GM13977 (cell line): ENCODE measurements around the gene CAMTA1.

Experiments
- DNase-seq: peaks from one replicate; pipeline ENCODE4 v3.0.0; 2012; ENCODE audit warnings: low spot score
- CTCF ChIP-seq: IDR thresholded peaks from 2 replicates; pipeline ENCODE4 v1.5.1; 2012; ENCODE audit warnings: mild to moderate bottlenecking, control low read depth; ENCODE audit not compliant: insufficient read depth; ENCODE audit errors: extremely low read depth, missing control alignments
- in situ Hi-C: fragments of 300-500 bp; cut with MboI; formaldehyde crosslinking; loops from one replicate; pipeline ENCODE4 v1.12.0; 2022; ENCODE audit warnings: low sequenced_read_pairs, low pct_unique_long_range_greater_than_20kb, mixed read lengths, inconsistent platforms; ENCODE audit not compliant: unreplicated experiment

Gene CAMTA1

DNA sequence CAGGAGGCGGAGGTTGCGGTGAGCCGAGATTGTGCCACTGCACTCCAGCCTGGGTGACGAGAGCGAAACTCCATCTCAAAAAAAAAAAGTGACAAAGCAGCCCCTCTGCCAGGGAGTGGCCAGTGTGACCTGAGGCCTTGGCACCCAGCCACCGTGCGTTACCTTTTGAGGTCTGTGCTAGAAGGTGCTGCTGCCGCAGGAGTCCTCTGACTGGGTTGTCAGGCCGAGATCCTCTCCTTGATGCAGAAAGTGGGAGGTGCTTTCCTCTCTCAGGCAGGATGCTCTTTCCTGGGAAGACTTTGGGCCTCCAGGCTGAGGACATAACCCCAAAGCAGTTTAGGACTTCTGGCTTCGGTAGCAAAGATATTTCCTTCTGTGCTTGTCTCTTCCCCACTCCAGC lies 705.3 kb downstream of the CAMTA1 start:
- no peak for DNase-seq
- TF ChIP-seq CTCF: no peak
- in situ Hi-C loops: no loop called here

DNA sequence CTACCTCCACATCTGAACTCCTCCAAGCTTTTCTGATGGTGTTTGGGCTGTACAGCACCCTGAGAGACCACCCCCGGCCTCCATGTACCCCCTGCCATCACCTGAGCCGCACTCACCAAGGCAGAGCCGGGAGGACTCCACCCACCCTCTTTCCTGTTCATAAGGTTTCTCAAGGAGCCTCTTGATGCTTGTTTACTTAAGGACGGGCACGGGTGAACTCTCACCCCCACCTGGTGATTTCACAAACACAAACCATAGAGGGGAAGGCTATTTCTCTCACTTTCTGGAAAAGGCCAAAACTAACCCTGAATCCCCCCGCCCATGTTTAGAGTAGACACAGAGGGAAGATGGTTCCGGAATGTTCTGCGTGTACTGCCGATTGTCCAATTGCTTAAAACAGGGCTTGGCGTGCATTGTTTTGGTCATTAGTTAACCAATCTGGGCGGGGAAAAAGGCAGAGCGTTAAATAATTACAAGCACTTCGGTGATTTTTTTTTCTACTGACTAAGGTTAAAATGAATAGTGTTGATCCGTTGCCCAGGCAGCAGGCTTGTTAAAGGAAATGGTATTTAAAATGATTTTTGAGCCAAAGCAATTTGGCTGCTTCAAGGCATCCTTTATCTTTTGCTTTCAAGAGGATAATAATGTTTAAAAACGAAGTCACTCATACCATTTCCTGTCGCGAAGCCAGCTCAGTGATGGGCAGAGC lies 706.0 kb downstream of the CAMTA1 start:
- in situ Hi-C loops: no loop called here
- no peak for TF ChIP-seq CTCF
- no peak for DNase-seq

DNA sequence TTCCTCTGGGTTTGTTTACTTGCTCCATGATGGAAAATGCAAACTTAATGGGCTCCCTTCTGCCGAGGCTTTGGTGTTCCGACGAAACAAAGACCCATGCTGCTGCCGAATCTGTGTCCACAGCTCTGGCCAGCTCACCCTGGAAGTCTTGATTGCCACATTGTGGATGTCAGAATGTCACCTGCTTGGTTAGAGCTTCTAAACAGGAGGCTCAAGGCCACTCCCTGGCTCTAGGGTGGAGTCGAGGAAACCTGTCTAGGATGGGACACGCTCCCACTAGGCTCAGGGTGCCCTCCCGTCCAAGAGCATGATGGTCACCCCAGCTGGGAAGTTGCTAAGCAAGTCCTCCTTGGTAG lies 706.5 kb downstream of the CAMTA1 start:
- no peak for TF ChIP-seq CTCF
- in situ Hi-C loops: no loop called here
- DNase-seq: no peak

- in situ Hi-C loops: no loop called here
- no peak for TF ChIP-seq CTCF
- DNase-seq: no peak
Observed at GRCh38 chr1:7493711-7494454, 708.6 kb downstream of the CAMTA1 start.

- DNase-seq: no peak
- TF ChIP-seq CTCF: no peak
- in situ Hi-C loops: no loop called here
Observed at GRCh38 chr1:7495962-7496361, 710.7 kb downstream of the CAMTA1 start.

GRCh38 chr1:7497107-7497637 lies 711.9 kb downstream of the CAMTA1 start:
- no peak for DNase-seq
- no peak for TF ChIP-seq CTCF
- in situ Hi-C loops: no loop called here
